Fibroblast of villous mesenchyme (primary cell): ENCODE results near the gene WRNIP1. TPM values are rescaled to one million over a fixed set of nuclear protein-coding genes. Genes with fewer than 3 reads are reported as not detected.
A peak's percentile ranks its signal among the peaks of the same experiment; 100 is the strongest.

Experiments
- DNase-seq: peaks from one replicate; pipeline ENCODE4 v3.0.0-alpha.2; 2010; ENCODE audit warnings: low read depth
- H3K4me3 ChIP-seq: 2 replicates; pipeline ENCODE4 v1.5.1; 2011; ENCODE audit warnings: low read depth, mild to moderate bottlenecking, low read length
- total RNA-seq: library from RNA; depleted of rRNA; stranded (reverse); fragments of >200 nt; gene quantifications from 2 replicates; pipeline ENCODE4 v1.2.3, GENCODE V29; 2012
- TF ChIP-seq, protein P1 (sequence below): IDR thresholded peaks from 2 replicates; pipeline ENCODE4 v1.5.1; 2012; ENCODE audit warnings: low read depth, mild to moderate bottlenecking, low read length; ENCODE audit not compliant: insufficient read depth

Gene WRNIP1
- total RNA-seq, 1 donor = 38.0 TPM

DNA sequence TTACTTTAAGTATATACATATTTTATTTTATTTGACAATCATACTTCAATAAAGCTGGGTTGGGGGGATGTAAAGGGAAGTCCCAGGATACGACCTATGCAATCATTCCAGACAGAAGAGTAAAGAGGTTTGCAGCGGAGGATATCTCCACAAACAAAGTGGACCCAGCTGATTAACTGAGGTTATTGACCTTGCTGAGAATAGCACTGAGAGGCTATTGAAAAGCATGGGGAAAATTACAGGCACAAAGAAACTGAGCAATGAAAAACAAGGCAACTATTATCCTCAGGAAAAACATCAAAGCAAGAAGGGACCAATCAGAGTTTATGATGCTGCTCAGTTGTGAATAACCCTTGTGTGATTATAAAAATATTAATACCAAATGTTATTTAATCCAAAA lies 43.8 kb downstream of the WRNIP1 start:
- DNase-seq = no peak
- TF ChIP-seq, protein P1, sequence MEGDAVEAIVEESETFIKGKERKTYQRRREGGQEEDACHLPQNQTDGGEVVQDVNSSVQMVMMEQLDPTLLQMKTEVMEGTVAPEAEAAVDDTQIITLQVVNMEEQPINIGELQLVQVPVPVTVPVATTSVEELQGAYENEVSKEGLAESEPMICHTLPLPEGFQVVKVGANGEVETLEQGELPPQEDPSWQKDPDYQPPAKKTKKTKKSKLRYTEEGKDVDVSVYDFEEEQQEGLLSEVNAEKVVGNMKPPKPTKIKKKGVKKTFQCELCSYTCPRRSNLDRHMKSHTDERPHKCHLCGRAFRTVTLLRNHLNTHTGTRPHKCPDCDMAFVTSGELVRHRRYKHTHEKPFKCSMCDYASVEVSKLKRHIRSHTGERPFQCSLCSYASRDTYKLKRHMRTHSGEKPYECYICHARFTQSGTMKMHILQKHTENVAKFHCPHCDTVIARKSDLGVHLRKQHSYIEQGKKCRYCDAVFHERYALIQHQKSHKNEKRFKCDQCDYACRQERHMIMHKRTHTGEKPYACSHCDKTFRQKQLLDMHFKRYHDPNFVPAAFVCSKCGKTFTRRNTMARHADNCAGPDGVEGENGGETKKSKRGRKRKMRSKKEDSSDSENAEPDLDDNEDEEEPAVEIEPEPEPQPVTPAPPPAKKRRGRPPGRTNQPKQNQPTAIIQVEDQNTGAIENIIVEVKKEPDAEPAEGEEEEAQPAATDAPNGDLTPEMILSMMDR = no peak
- H3K4me3 ChIP-seq = no peak overlapping the region

DNA sequence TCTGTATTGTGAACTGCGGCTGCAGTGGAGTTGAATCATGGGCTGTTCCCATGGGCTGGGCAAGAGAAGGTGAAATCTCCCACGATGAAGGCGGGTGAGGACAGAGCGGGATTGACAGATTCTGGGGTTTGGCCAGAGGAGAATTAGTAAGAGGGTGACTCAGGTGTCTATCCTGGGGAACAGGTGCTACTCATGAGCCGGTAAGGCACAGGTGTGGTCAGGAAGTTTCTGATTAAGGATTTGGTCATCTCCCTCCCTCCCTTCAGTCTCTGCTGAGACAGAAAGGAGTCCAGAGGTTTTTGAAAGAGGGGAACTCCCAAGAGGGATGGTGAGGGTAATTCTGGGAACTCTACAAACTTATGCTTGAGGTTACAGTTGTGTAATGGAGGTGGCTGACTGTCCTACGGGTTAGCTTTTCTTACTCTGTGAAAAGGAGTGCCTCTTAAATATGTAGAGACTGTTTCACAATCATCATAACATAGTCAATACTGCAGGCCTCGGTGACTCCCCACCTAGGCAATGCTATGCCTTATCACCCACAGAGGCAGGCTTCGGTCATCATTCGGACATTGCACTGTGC lies 45.0 kb downstream of the WRNIP1 start:
- TF ChIP-seq, protein P1 = no peak
- no peak overlapping the region for H3K4me3 ChIP-seq
- DNase-seq = peak; percentile 28

DNA sequence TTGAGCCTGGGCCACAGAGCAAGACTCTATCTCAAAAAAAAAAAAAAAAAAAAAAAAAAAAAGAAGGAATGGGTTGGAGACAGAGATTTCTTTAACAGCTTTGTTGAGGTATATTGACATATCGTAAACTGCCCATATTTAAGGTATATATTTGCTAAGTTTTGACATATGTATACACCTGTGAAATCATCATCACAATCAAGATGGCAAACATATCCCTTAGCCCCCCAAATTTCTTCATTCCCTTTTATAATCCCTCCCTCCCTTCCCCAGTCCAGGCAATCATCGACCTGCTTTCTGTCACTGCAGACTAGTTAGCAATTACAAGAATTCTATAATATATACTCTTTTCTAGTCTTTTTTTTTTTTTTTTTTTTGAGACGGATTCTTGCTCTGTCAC lies 47.5 kb downstream of the WRNIP1 start:
- TF ChIP-seq, protein P1 = no peak
- DNase-seq = no peak
- H3K4me3 ChIP-seq = no peak overlapping the region

DNA sequence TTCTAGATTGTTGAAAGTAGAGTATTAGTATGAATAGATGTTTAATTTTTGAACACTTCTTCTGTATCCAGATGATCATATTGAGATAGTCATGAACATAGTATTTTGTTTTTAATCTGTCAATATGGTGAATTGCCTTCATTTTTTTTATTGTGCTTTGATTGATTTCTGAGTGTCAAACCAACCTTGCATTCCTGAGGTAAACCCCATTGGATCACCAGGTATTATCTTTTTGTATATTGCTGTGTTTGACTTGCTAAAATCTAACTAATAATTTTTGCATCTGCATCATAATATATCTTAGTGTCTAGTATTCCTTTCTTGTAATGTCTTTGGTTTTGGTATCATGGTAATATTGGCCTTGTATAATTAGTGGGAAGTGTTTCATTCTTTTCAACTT lies 51.0 kb downstream of the WRNIP1 start:
- H3K4me3 ChIP-seq = no peak overlapping the region
- TF ChIP-seq, protein P1 = no peak
- no peak for DNase-seq

DNA sequence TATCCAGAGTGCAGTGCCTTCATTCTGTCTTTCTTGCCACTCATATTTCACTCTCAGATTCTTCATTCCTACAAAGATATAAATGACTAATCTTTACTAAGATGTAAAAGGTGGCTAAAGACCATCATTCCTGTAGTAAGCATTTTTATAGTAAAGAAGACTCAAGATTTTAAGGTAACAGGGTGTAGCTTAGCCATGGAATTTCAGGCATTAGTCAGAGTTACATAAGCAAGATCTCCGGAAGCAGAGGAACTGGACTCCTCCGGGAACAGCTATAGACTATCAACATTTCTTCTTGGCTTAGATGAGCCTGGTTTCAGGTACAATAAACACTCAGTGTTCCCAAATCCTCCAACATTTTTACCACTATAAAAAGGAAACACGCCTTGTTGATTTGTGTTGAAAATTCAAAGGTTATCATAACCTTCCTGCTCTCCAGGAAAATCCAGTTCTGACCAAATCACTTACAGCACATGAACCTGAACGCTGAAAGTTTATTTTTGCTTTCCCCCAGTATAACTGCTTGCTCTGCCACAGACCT lies 52.8 kb downstream of the WRNIP1 start:
- TF ChIP-seq, protein P1 = no peak
- no peak overlapping the region for H3K4me3 ChIP-seq
- peak; percentile 45 for DNase-seq

DNA sequence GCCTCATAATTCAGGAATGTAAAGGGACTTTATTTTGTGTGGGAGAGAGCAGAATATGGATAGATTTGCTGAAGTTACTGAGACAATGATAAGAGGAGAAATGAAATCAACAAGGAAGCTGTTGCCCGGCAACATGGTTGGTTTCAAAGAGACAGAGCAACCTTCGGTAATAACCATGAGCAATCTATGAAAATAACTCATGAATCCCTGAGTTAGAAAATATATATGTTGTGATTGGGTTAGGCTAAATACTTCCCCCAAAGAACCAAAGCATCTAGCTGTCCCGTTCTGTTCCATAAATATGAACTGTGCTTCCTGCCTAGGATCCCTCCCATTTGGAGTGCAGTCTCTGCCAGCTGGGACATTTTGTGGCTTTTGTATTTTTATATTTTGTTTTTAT lies 53.4 kb downstream of the WRNIP1 start:
- peak; percentile 45 for DNase-seq
- TF ChIP-seq, protein P1 = no peak
- no peak overlapping the region for H3K4me3 ChIP-seq

DNA sequence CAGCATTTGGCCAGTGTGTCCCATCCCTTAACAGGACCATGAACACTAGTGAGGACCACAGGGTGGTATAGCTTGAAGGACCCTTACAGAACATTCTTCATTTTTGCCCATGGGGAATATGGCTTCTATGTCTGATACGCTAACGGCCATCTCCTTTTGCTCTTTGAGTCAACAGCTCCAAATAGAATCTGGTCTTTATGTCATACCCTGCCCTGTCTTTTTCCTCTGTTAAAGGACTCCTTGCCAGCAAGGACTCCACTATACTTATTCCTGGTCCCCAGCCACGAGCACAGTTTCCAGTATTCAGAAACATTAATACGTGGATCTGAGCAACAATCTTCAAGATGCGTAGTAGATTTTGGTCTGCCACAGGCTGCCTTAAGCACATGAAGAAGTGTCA lies 53.9 kb downstream of the WRNIP1 start:
- no peak for DNase-seq
- no peak overlapping the region for H3K4me3 ChIP-seq
- TF ChIP-seq, protein P1 = no peak
